Measurements from ENCODE around the gene CCDC197.
A peak's percentile ranks its signal among the peaks of the same experiment; 100 is the strongest.

The CCDC197 gene

DNA sequence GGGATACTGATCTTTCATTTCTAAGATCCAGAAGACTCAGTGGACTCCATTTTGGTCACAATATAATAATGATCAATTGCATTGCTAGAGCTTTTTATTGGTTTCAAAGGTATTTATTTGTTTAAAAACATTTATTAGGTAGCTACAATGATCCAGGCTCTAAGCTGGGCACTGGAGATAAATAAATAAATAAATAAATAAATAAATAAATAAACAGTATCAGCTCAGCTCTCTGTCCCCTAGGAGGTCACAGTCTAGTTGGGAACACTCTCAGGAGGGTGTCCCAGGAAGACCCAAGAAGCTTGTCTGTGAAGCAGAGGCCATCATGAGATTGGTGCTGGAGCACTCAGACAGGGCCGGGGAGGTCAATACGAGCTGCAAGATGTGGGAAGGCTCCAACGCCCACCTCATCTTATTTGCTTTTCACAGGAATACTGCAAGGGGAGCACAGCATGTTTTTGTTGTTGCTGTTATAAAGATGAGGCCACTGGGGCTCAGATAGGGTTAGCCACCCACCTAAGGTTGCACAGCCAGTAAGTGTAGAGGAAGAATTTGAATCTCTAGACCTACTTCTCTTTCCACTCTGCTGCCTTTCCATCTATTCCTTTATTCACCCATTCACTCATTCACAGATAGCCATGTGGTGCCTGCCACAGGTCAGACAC, 36.2 kb upstream of the CCDC197 start:
- no peak for DNase-seq (ENCODE audit: low read depth in 4 of 4, low spot score in 1 of 4)

DNA sequence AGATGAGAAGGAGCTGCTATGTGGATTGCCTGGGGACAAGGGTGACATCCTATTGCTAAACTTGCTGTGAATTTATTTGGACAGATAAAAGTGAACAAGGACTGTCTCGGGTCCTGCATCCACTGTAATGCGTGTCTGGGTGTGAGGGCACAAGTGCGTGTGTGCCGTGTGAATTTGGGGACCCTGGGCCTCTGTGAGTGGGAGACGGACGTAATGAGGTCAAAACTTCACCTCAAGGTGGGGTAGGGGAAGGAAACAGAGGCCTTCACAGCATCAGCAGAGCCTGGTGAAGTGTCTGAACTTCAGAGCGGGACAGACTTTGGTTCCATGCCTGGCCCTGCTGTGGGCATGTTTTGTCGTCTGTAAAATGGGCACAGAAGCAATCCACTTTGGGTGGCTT, 35.5 kb upstream of the CCDC197 start:
- DNase-seq (ENCODE audit: low read depth in 4 of 4, low spot score in 1 of 4): no peak

DNA sequence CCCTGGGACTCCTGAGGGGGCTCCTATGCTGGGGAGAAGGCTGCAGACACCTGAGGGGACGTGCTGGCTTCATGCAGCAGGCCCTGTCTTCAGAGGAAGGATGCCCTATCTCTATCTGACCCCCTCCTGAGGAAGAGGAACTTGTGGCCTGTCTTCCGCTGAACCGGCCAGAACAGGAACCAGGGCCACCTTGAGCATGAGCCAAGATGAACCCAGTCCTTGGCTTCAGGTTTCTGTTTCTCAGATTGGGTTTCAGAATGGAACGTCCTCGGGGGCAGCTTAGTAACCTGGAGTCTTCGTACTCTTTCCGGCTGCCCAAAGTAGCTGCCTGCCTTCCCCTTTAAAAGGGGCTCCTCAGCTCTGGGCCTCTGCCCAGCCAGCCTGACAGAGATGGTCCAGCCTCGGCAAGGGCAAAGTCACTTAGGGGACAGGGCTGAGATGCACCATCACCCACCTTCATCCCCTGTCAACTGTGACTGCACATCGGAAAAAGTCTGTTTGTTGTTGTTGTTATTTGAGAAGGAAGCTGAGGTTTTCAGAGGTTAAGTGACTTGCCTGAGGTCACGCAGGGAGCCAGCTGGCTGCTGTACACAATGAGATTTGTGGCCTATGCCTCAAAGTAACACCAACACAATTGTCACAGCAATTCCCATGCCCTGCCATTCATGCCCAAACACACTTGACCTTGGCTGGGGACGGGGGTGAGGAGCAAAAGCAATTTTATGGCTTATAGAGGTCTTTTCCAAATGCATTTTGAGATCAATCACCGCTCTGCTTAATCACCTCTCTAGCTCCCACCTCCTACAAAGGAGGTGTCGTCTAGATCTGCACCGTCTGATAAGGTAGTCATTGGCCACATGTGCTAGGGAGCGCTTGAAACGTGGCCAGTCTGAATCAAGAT, 34.1 kb upstream of the CCDC197 start:
- no peak for DNase-seq (ENCODE audit: low read depth in 4 of 4, low spot score in 1 of 4)

DNA sequence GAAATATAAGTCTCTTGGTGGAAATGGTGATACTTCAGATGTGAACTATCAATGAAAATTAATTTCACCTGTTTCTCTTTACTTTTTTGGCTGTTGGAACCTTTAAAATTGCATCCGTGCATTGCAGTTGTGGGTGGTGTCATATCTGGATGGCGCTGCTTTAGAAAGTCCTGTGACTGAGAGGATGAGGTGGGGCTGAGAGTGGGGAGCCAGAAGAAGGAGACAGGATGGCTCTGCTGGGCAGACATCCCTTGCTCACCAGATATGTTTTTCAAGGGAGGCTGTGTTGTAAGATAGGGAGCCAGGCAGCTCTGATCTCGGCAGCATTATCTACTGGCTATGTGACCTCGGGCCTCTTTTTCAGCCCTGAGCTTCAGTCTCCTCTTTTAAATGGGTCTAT, 33.4 kb upstream of the CCDC197 start:
- DNase-seq (ENCODE audit: low read depth in 4 of 4, low spot score in 1 of 4): no peak

DNA sequence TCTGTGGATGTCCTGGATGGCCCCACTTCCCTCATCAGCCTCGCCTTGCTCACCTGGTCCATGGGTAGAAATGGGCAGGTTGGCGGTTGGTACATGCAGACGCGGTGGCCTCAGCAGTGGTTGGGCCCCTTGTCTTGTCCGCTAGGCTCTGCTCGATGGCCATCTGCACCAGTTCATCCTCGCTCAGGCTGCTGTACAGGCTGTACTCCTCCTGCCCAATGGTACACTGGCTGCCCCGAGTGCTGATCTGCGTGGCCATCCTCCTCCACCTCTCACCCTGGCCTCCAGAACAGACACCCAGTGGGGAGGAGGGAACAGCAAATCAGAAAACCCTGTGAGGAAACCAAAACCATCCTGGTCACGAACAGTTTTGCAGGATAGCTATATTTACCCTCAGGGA, 32.8 kb upstream of the CCDC197 start:
- no peak for DNase-seq (ENCODE audit: low read depth in 4 of 4, low spot score in 1 of 4)

DNA sequence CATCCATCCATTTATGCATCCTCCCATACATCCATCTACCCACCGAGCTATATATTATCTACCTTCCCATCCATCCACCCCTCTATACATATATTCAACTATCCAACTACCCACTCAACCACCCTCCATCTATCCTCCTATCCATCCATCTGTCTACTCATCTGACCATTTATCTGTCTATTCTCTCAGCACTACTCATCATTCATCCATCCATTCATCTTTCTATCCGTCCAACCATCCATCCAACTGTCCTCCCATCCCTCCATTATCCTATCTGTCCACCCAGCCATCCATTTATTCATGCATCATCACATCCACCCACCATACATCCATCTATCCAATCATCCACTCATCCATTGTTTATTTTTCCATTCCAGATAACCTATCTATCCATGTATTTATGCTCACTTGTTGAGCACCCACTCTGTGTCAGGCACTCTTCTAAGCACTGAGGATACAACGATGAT, 32.2 kb upstream of the CCDC197 start:
- no peak for DNase-seq (ENCODE audit: low read depth in 4 of 4, low spot score in 1 of 4)

DNA sequence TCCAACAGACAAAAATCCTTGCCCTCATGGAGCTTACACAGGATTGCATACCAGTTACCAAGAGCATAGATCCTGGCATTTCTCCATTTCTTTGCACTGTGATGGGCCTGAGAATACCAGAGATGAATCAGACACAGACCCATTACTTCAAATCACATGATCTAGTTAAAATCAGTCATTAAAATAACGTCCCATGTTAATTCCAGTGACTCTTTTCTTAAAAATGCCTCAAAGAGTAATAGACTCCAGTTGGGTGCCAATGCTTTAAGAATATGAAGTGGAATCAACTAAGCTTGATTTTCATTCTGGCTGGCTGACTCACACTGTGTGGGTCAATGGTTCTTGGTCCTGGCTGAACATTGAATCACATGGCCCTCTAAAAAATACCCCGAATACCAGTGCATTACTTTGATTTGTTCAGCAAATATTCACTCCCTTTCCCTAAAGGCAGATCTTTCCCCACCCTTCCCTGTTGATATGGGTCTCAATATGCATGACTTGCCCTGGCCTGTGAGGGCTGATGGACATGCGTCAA, 31.7 kb upstream of the CCDC197 start:
- no peak for DNase-seq (ENCODE audit: low read depth in 4 of 4, low spot score in 1 of 4)

DNA sequence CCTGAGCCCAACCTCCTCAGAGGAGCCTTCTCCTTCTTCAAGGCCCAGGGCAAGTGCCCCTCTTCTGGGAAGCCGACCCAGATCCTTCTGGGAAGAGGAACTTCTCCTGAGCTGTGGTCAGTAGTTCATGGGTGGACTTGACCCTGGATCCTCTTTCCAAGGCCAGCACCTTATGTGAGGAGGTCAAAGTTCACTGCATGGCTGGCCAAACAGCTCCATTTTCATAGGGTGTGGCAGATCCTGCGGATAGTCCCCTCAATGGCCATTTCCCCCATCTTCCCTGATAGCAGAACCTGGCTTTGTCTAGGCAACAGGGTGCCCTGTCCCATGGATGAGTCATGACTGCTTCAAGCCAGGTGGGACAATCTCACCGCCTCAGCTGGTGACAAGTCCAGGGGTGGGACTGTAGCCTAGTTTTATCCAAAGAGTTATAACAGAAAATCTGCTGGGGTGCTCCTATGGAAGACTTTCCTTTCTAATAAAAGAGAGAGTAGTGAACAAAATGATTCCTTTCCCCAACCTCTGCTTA, 31.1 kb upstream of the CCDC197 start:
- no peak for DNase-seq (ENCODE audit: low read depth in 4 of 4, low spot score in 1 of 4)

DNA sequence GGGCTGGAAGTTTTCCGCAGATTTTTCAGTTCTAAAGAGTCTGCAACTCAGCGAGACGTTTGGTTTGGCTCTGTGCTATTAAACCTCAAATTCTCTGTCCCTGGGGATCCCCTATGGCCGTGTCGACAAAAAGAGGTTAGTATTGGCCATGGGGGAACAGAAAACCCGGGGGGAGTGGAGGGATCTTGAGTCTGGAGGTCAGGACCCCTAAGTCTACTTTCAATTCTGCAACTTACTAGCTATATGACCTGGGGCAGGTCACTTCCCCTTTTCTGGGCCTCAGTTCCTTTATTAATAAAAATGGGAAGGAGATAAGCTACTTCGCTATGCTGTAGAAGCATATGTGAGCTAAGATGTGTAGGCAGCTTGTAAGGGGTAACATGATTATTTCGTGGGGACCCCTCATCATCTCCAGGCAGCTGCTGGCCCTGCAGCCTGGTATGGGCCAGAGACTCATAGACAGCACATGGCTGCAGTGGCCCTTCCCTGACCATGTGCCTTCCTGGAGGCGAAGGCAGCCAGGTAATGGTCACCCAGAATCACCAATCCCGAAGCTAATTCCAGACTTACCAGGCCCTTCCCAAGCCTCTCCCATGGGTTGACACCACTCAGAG, 29.4 kb upstream of the CCDC197 start:
- no peak for DNase-seq (ENCODE audit: low read depth in 4 of 4, low spot score in 1 of 4)

DNA sequence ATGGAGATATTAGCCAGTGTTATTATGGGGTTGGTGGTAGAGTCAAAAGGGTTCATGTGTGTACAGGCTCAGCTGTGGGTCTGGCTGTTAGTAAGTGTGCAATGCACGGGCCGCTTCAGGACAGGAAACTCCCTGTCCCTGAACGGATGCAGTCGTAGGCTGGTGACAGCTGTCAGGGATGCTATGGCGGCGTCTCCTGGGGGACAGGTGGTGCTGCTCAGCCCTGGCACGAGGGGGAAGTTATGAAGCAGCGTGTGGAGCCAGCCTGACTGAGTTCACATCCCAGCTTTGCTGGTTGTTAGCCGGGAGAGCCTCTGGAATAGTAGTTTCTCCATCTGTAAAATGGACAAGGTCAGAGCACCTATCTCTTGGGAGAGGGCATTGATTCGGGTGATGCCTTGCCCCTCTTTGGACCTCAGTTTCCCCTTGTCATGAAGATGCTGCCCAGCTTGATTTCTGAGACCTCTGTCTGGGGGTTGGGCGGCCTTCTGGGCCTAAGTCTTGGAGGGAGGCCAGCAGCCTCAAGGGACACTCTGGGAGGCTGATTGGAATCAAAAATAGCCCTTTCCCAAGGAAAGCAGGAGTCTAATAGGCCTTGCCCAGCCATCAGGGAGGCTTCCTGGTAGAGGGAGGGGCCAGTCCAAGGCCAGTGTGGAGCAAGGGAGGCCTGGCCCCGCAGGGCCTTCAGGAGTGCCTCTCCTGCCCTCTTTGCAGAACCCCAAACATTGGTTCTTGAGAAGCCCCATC, 27.8 kb upstream of the CCDC197 start:
- DNase-seq (ENCODE audit: low read depth in 4 of 4, low spot score in 1 of 4): no peak

DNA sequence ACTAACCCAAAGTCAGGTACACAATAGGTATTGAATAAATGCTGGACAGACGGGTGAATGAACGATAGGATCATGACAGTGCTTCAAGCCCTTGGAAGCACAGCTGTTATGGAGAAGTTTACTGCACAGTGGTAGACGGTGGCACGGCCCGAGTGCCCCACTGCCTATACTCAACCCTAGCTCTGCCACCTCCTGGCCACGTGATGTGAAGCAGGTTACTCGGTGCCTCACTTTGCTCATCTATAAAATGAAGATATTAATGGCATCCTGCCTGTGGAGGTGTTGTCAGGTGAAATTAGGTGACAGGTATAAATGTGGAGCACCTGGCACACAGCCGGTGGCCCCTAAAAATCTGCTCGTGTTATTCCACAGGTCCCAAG, 26.5 kb upstream of the CCDC197 start:
- DNase-seq (ENCODE audit: low read depth in 4 of 4, low spot score in 1 of 4): peak in 1 of 4 experiments; percentile 45

DNA sequence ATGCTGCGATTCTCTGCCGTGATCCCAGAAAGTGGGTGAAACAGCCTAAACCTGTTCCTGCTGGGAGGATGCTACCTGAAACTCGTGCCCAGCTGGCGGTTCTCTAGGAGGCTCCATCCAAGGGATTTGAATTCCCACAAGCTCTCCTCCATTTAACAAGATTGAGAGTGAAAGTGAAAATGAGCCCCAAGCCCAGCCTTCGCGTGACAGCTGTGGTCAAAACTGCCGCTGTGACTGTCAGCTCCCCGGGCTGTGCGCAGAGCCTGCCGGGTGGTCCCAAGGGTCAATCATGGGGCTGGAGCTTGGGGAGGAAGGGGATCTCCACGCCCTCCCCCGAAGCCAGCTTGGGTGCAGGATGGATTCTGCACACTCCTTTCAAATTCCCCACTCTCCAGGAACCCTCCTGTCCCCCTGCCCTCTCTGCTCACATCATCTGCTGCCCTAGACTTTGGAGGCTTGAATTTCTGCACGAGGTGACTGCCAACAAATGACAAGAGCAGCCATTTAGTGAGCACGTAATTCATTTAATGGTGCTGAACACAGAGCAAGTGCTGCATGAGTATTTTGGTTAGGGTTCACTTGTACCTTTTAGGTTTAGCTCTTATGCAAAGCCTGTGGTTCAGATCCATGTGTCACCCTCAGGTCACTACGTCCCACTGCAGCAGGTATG, 26.0 kb upstream of the CCDC197 start:
- DNase-seq (ENCODE audit: low read depth in 4 of 4, low spot score in 1 of 4): no peak

DNA sequence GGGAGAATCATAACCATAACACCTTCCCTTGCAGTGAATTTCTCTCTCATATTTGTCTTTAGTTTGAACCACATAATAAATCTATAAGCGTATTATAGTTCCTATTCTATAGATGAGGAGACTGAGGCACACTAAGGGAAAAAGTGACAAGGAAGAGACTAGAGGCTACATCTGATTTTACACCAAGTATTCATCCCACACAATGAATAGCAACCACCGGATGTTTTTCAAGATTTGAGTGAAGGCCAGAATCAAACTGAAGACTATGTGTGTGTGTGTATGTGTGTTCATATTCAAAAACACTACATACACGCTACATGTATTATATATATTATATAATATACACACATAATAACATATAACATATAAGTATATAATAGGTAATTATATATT, 25.5 kb upstream of the CCDC197 start:
- no peak for DNase-seq (ENCODE audit: low read depth in 4 of 4, low spot score in 1 of 4)

DNA sequence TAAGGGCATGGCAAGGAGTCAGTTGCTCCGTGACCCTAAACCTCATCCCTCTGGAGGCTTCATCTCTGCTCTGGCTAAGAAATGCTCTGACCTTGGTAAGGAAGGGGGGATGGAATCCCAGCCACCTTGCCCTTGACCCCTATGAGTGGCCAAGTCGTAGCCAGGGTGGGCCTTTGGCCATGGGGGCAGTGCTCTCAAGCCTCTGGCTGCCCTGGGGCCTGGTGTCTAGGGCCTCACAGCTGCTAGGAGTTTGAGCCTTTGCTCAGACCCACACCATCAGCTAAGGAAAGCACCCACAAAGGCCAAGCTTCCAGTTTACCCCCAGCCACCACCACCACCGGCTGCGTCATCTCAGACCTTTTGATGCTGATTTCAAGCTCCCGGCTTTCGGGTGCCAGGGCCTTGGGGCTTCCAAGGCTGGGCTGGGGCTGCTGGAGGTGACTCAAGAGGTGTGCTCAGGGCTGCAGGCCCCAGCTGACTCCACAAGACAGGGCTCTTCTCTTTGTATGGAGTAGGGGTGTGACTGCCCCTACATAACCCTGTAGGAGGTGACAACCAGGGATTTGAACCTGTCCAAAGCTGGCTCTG, 24.4 kb upstream of the CCDC197 start:
- DNase-seq (ENCODE audit: low read depth in 4 of 4, low spot score in 1 of 4): no peak

DNA sequence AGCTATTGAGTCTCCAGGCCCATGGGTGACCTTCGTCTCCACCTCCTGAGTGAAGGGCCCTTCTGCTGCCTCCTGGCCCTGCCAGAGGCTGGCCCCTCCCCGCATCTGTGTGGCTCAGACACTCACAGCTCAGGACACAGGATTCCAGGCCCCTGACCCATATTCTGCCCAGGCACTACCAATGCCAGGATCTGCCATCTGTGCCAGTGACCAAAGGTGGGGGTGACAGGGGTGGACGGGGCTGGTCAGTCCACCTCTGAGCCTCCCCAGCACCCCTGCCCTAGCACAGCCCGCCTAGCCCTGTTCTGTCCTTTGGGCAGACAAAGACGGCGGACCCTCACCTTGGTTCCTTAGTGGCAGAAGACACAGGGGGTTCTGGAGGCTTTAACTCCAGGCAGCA, 23.5 kb upstream of the CCDC197 start:
- DNase-seq (ENCODE audit: low read depth in 4 of 4, low spot score in 1 of 4): no peak

DNA sequence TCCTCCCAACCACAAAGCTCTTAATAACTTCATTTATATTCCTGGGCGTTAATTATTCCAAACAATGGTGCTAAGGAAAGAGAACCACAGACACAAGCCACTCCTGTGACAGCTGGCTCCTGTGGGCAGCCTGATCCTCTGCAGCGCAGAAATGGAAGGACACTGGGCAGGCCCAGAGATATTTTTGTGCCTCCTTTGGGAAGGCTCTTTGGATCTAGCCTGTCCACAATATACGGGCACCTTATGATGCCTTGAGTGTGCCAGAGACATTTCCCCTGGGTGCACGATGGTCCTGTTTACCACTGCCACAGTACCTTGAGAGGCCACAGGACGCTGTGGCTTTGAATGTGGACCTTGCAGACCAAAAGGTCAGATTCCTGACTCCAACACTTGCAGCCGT, 22.8 kb upstream of the CCDC197 start:
- DNase-seq (ENCODE audit: low read depth in 4 of 4, low spot score in 1 of 4): no peak

DNA sequence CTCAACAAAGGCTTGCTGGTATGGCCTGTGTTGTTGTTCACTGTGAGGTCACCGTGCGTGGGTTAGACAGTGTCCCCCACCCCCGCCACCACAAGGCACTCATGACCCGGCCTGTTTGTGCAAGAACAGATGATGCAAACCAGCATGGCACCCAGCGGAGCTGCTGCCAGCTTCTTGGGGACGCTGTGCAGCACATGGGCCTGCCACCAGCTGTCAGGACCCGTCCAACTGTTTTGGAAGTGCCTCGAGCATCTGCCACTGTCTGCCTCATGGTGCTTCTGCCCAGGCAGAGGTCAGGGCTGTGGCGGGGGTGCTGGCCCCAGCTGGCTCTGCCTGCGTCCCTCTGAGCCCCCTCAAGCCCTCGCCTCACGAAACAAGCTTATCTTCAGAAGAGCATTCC, 22.3 kb upstream of the CCDC197 start:
- DNase-seq (ENCODE audit: low read depth in 4 of 4, low spot score in 1 of 4): no peak

DNA sequence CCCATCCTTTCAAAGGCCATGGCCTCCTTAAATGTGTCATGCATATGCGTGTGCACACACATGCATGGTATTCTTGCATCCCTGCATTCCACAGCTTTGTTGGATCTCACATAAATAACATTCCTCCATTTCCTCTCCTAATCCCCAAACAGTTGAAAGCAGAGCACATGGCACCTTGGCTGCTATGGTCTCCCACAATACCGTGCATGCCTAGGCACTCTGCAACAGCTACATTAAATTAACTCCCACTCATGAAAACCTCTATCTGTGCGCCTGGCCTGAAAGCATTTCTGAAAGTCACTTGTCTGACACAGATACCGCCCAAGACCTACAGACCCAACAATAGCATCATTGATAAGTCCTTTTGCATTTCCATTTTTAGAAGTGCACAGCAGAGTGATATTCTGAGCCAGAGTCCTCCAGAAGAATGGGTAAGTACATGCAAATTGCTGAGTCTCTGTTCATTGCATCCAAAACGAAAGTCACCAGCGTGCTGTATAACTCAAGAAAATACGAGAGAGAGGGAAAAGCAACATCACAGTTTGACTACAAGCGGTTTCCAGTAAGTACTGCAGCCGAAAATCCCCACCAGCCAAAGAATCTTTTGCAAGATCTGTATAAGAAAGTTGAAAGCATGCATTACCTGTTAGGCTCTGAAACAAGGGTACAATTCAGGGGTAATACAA, 21.2 kb upstream of the CCDC197 start:
- no peak for DNase-seq (ENCODE audit: low read depth in 4 of 4, low spot score in 1 of 4)

DNA sequence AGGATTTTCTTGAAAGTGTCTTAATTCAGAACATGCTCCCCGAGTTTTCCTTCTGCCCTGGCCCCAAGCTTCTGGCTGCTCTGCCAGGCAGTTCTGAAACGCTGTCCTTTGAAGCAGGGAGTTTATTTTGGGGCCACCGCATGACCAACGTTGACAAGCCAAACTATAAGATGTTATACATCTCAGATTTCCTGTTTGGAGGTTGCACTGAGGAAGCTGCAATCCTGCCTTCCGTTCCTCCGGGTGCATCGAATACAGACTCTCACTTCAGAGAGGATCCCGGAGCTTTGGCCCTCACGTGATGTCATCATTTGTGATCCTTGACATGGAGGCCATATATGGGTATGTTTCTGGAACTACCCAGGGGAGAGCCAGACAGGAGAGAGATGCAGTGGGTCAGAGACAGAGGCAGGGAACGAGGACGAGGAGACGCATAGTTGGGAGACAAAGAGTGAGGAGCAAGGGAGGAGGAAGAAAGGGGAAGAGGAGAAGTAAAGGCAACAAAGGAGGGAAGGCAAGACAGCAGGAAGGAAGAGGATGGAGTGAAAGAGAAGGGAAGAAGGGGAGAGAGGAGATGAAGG, 20.5 kb upstream of the CCDC197 start, which contains the start of gene ASB2:
ASB2 (minus strand) TSS at position 94 of the 581 bp plus-strand sequence. CDS start 12,031 bp downstream, outside the sequence.
- DNase-seq (ENCODE audit: low read depth in 4 of 4, low spot score in 1 of 4): no peak
